Prostate gland (tissue), 2 donors: ENCODE data around the gene PKN2.

Experiments used
- CTCF ChIP-seq, 4 experiments: fragments of 200-600 bp in 2 of 4; fragments of 450-650 bp in 2 of 4; sonication (generic) in 2 of 4; IDR thresholded peaks; 1 replicate in 3 of 4; 2 replicates in 1 of 4; pipeline ENCODE4 v1.5.1; 2016 to 2019; ENCODE audit warnings: antibody characterized with exemption in 4 of 4, mild to moderate bottlenecking in 2 of 4, moderate library complexity in 2 of 4
- POLR2A ChIP-seq: fragments of 450-650 bp; IDR thresholded peaks from one replicate; pipeline ENCODE4 v1.6.1; 2016; ENCODE audit warnings: antibody characterized with exemption, mild to moderate bottlenecking
- POLR2AphosphoS5 ChIP-seq: sonication (generic); formaldehyde crosslinking; IDR thresholded peaks from one replicate; pipeline ENCODE4 v1.6.1; 2017; ENCODE audit warnings: antibody characterized with exemption

DNA sequence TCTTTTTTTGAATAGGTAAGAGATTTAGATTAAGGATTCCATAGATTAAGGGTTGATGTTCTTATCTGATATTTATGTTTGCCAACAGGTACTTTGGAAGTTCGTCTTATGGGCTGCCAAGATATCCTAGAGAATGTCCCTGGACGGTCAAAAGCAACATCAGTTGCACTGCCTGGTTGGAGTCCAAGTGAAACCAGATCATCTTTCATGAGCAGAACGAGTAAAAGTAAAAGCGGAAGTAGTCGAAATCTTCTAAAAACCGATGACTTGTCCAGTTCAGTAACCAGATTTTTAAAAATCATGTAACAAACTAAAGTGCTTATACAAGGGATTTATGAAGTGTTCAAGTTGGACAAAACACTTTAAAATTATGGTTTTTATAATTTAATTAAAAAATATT is 100.5 kb downstream of the PKN2 start:
- TF ChIP-seq POLR2A (no peak), CTCF (IDR thresholded peaks at IDR 0.05) (no peak), POLR2AphosphoS5 (no peak)
